Measurements from ENCODE around the gene ALK.

Gene ALK

GRCh38 chr2:29336341-29337241 lies 584.8 kb downstream of the ALK start:
- Mint-ChIP-seq H3K36me3 (no peaks in the 10 kb centered on the region), H3K27ac (no peak overlapping the region), H3K9me3 (no peaks in the 10 kb centered on the region), H3K4me1 (no peaks in the 10 kb centered on the region), H3K27me3 (peaks cover 3% of the 10 kb centered on the region), H3K4me3 (no peak overlapping the region)

- no peak overlapping the region for H3K27ac Mint-ChIP-seq
- H3K9me3 Mint-ChIP-seq, result no peaks in the 10 kb centered on the region
- H3K36me3 Mint-ChIP-seq, result no peaks in the 10 kb centered on the region
- H3K4me1 Mint-ChIP-seq, result no peaks in the 10 kb centered on the region
- H3K4me3 Mint-ChIP-seq, result no peak overlapping the region
- H3K27me3 Mint-ChIP-seq, result peaks cover 3% of the 10 kb centered on the region
Measured at GRCh38 chr2:29335396-29335795, 586.0 kb downstream of the ALK start.

- Mint-ChIP-seq H3K4me3 (no peak overlapping the region), H3K4me1 (no peaks in the 10 kb centered on the region), H3K27ac (no peak overlapping the region), H3K9me3 (no peaks in the 10 kb centered on the region), H3K36me3 (no peaks in the 10 kb centered on the region), H3K27me3 (peaks cover 3% of the 10 kb centered on the region)
Measured at GRCh38 chr2:29334706-29335105, 586.7 kb downstream of the ALK start.

GRCh38 chr2:29332540-29332939 lies 588.8 kb downstream of the ALK start:
- Mint-ChIP-seq H3K9me3 (no peaks in the 10 kb centered on the region), H3K4me1 (no peaks in the 10 kb centered on the region), H3K36me3 (no peaks in the 10 kb centered on the region), H3K27ac (no peak overlapping the region), H3K27me3 (peaks cover 3% of the 10 kb centered on the region), H3K4me3 (no peak overlapping the region)

GRCh38 chr2:29329899-29330298 lies 591.5 kb downstream of the ALK start:
- no peak overlapping the region for H3K4me3 Mint-ChIP-seq
- no peak overlapping the region for H3K27ac Mint-ChIP-seq
- H3K27me3 Mint-ChIP-seq, result peaks cover 3% of the 10 kb centered on the region
- no peaks in the 10 kb centered on the region for H3K36me3 Mint-ChIP-seq
- no peaks in the 10 kb centered on the region for H3K4me1 Mint-ChIP-seq
- no peaks in the 10 kb centered on the region for H3K9me3 Mint-ChIP-seq

GRCh38 chr2:29326926-29327325 lies 594.5 kb downstream of the ALK start:
- no peaks in the 10 kb centered on the region for H3K36me3 Mint-ChIP-seq
- H3K4me3 Mint-ChIP-seq, result no peak overlapping the region
- H3K27ac Mint-ChIP-seq, result no peak overlapping the region
- no peaks in the 10 kb centered on the region for H3K4me1 Mint-ChIP-seq
- H3K27me3 Mint-ChIP-seq, result no peaks in the 10 kb centered on the region
- no peaks in the 10 kb centered on the region for H3K9me3 Mint-ChIP-seq

GRCh38 chr2:29325544-29325943 lies 595.8 kb downstream of the ALK start:
- Mint-ChIP-seq H3K9me3 (no peaks in the 10 kb centered on the region), H3K36me3 (no peaks in the 10 kb centered on the region), H3K27me3 (peaks cover 2% of the 10 kb centered on the region), H3K4me3 (no peak overlapping the region), H3K4me1 (no peaks in the 10 kb centered on the region), H3K27ac (no peak overlapping the region)

GRCh38 chr2:29323961-29324360 lies 597.4 kb downstream of the ALK start:
- H3K36me3 Mint-ChIP-seq, result no peaks in the 10 kb centered on the region
- H3K4me3 Mint-ChIP-seq, result no peak overlapping the region
- no peak overlapping the region for H3K27ac Mint-ChIP-seq
- no peaks in the 10 kb centered on the region for H3K9me3 Mint-ChIP-seq
- H3K4me1 Mint-ChIP-seq, result no peaks in the 10 kb centered on the region
- peaks cover 13% of the 10 kb centered on the region for H3K27me3 Mint-ChIP-seq

- no peak overlapping the region for H3K4me3 Mint-ChIP-seq
- no peak overlapping the region for H3K27ac Mint-ChIP-seq
- peaks cover 13% of the 10 kb centered on the region for H3K27me3 Mint-ChIP-seq
Measured at GRCh38 chr2:29323301-29323700, 598.1 kb downstream of the ALK start.

GRCh38 chr2:29322011-29322410 lies 599.4 kb downstream of the ALK start:
- Mint-ChIP-seq H3K27ac (no peak overlapping the region), H3K36me3 (no peaks in the 10 kb centered on the region), H3K4me3 (no peak overlapping the region), H3K27me3 (peaks cover 15% of the 10 kb centered on the region), H3K4me1 (peaks cover 3% of the 10 kb centered on the region), H3K9me3 (no peaks in the 10 kb centered on the region)

More at GRCh38 chr2:29323301-29323700, 598.1 kb downstream of the ALK start:
- Mint-ChIP-seq H3K9me3 (no peaks in the 10 kb centered on the region), H3K4me1 (no peaks in the 10 kb centered on the region), H3K36me3 (no peaks in the 10 kb centered on the region)

- Mint-ChIP-seq H3K27me3 (peaks cover 16% of the 10 kb centered on the region), H3K36me3 (no peaks in the 10 kb centered on the region), H3K4me3 (no peak overlapping the region), H3K4me1 (peaks cover 30% of the 10 kb centered on the region), H3K27ac (no peak overlapping the region), H3K9me3 (no peaks in the 10 kb centered on the region)
Measured at GRCh38 chr2:29317801-29318485, 603.4 kb downstream of the ALK start.

GRCh38 chr2:29317077-29317517 lies 604.3 kb downstream of the ALK start:
- Mint-ChIP-seq H3K27ac (no peak overlapping the region), H3K4me1 (peaks cover 30% of the 10 kb centered on the region), H3K4me3 (no peak overlapping the region), H3K27me3 (peaks cover 16% of the 10 kb centered on the region), H3K9me3 (no peaks in the 10 kb centered on the region), H3K36me3 (no peaks in the 10 kb centered on the region)

- Mint-ChIP-seq H3K4me3 (peak overlapping the region; percentile 62), H3K36me3 (no peaks in the 10 kb centered on the region), H3K27me3 (peaks cover 13% of the 10 kb centered on the region), H3K27ac (peak overlapping the region; percentile 89), H3K4me1 (peaks cover 30% of the 10 kb centered on the region), H3K9me3 (no peaks in the 10 kb centered on the region)
Measured at GRCh38 chr2:29314816-29315571, 606.4 kb downstream of the ALK start.

GRCh38 chr2:29311458-29311857 lies 609.9 kb downstream of the ALK start:
- Mint-ChIP-seq H3K9me3 (no peaks in the 10 kb centered on the region), H3K4me3 (no peak overlapping the region), H3K27ac (no peak overlapping the region), H3K36me3 (no peaks in the 10 kb centered on the region), H3K27me3 (peaks cover 4% of the 10 kb centered on the region), H3K4me1 (peaks cover 26% of the 10 kb centered on the region)

- H3K36me3 Mint-ChIP-seq, result no peaks in the 10 kb centered on the region
- no peak overlapping the region for H3K27ac Mint-ChIP-seq
- H3K27me3 Mint-ChIP-seq, result peaks cover 3% of the 10 kb centered on the region
- H3K4me1 Mint-ChIP-seq, result peaks cover 22% of the 10 kb centered on the region
- no peak overlapping the region for H3K4me3 Mint-ChIP-seq
- H3K9me3 Mint-ChIP-seq, result no peaks in the 10 kb centered on the region
Measured at GRCh38 chr2:29310650-29311348, 610.6 kb downstream of the ALK start.
